ENCODE results near the gene SLC25A20. TPM values are rescaled to one million over a fixed set of nuclear protein-coding genes. Genes with fewer than 3 reads are reported as not detected.

The SLC25A20 gene
- total RNA-seq (2012; rRNA removed): 14.4 and 18.1 TPM in 2 replicates

- Histone ChIP-seq H3K9ac (ENCODE audit: low read depth, low read length) (peak within 1 kb of the TSS; percentile 80), H3K9me3 (replicated peaks; ENCODE audit: low read length) (no peaks in the 10 kb centered on the region), H3K27me3 (ENCODE audit: control insufficient read depth, insufficient read depth, low read length) (no peaks in the 10 kb centered on the region), H3K4me3 (ENCODE audit: low read length) (peak within 1 kb of the TSS; percentile 97), H3K36me3 (ENCODE audit: insufficient read depth, low read length) (no peaks in the 10 kb centered on the region), H3K4me1 (ENCODE audit: control insufficient read depth, insufficient read depth, low read length) (peaks cover 14% of the 10 kb centered on the region), H3K4me2 (ENCODE audit: low read length) (peak within 1 kb of the TSS; percentile 98)
Observed at GRCh38 chr3:48898383-48899234, at the start of gene SLC25A20. TSS of gene SLC25A20 (minus strand) at chr3:48898882. CDS start at chr3:48898794, 88 bp downstream.

DNA sequence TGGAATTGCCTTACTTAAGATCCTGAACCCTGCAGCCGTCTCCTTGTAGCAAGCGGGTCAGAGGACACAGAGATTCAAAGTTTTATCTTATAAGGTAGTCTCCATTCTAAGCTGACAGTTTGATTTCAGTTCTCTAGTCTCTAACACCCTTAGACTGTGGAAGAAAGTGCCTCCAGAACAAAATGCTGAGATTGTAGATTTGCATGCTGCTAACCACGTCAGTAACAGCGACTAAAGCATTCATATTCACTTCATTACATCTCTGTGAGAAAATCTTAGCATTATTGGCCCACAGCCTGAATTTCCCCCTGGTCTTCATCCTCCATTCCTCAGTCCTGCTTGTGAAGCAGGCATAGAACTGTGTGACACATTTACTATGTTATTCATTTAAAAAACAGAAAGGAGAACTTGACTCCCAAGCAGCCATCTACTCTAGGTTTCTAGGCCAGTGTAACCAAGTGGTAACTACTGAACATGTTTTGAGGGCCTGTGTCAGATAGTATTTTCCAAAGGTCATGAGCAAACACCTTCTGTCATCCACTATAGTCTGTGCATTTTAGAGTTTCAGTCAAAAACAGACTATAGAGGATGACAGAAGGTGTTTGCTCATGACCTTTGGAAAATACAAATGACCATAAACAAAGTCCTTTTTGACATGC, 47.3 kb upstream of the SLC25A20 start:
- Histone ChIP-seq H3K27me3 (ENCODE audit: control insufficient read depth, insufficient read depth, low read length) (no peaks in the 10 kb centered on the region), H3K9ac (ENCODE audit: low read depth, low read length) (no peak overlapping the region), H3K4me3 (ENCODE audit: low read length) (no peak overlapping the region), H3K4me2 (ENCODE audit: low read length) (no peak overlapping the region), H3K9me3 (replicated peaks; ENCODE audit: low read length) (no peaks in the 10 kb centered on the region), H3K36me3 (ENCODE audit: insufficient read depth, low read length) (peaks cover 9% of the 10 kb centered on the region), H3K4me1 (ENCODE audit: control insufficient read depth, insufficient read depth, low read length) (no peaks in the 10 kb centered on the region)

DNA sequence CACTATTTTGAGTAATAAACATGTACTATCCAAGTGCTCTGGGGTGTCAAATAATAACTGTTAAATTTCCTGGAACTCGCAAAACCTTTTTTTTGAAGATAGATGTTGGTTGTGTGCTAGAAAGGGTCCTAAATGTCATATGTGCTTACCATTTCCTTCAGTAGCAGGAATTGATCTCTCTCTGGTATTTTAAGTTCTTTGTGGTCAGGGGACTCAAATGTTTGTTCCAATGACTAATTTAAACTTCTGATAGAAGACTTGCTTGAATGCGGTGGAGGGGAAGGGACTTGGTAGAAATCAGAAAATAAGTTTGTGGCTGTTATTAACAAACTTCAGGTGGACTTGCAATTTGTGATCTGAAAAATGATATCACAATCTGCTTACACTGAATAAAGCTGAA, 46.8 kb upstream of the SLC25A20 start:
- no peaks in the 10 kb centered on the region for H3K9me3 ChIP-seq (replicated peaks; ENCODE audit: low read length)
- no peaks in the 10 kb centered on the region for H3K27me3 ChIP-seq (ENCODE audit: control insufficient read depth, insufficient read depth, low read length)
- H3K4me3 ChIP-seq (ENCODE audit: low read length): no peak overlapping the region
- H3K4me1 ChIP-seq (ENCODE audit: control insufficient read depth, insufficient read depth, low read length): no peaks in the 10 kb centered on the region
- H3K9ac ChIP-seq (ENCODE audit: low read depth, low read length): no peak overlapping the region
- H3K36me3 ChIP-seq (ENCODE audit: insufficient read depth, low read length): peaks cover 9% of the 10 kb centered on the region
- no peak overlapping the region for H3K4me2 ChIP-seq (ENCODE audit: low read length)

DNA sequence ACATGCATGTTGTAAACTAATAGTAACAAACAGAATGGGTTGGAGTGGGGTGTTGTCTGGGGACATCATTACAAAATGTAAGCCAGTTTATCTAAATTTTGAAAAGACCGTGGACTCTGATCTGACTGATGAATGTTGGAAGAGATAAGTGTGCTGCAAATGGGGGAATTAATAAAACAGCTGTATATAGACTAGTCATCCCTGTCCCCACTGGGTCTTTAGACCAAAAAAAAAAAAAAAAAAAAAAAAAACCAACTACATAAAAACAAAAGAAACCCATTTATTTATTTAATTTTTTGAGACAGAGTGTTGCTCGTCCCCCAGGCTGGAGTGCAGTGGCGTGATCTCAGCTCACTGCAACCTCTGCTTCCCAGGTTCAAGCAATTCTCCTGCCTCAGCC, 40.0 kb upstream of the SLC25A20 start:
- H3K4me1 ChIP-seq (ENCODE audit: control insufficient read depth, insufficient read depth, low read length): no peaks in the 10 kb centered on the region
- H3K4me2 ChIP-seq (ENCODE audit: low read length): no peak overlapping the region
- H3K27me3 ChIP-seq (ENCODE audit: control insufficient read depth, insufficient read depth, low read length): no peaks in the 10 kb centered on the region
- no peaks in the 10 kb centered on the region for H3K9me3 ChIP-seq (replicated peaks; ENCODE audit: low read length)
- peaks cover 12% of the 10 kb centered on the region for H3K36me3 ChIP-seq (ENCODE audit: insufficient read depth, low read length)
- H3K9ac ChIP-seq (ENCODE audit: low read depth, low read length): no peak overlapping the region
- no peak overlapping the region for H3K4me3 ChIP-seq (ENCODE audit: low read length)

DNA sequence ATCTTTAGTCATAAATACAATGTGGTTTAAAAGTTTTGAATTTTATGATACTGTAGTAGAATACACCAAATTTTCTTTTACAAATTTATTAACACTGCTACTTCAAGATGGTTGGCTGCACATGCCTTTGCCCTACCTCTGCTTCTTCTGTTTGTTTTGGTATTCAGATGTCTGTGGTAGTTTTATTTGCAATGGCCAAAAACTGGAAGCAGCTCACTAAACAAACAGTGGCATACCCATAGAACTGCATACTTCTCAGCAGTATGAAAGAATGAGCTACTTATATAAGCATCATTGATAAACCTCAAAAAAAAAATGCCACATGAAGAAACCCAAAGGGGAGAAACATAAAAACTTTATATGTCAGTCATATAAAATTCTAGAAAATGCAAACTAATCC, 39.5 kb upstream of the SLC25A20 start:
- Histone ChIP-seq H3K27me3 (ENCODE audit: control insufficient read depth, insufficient read depth, low read length) (no peaks in the 10 kb centered on the region), H3K9me3 (replicated peaks; ENCODE audit: low read length) (no peaks in the 10 kb centered on the region), H3K36me3 (ENCODE audit: insufficient read depth, low read length) (peaks cover 12% of the 10 kb centered on the region), H3K4me3 (ENCODE audit: low read length) (no peak overlapping the region), H3K9ac (ENCODE audit: low read depth, low read length) (no peak overlapping the region), H3K4me2 (ENCODE audit: low read length) (no peak overlapping the region), H3K4me1 (ENCODE audit: control insufficient read depth, insufficient read depth, low read length) (no peaks in the 10 kb centered on the region)

GRCh38 chr3:48935530-48935929, 36.8 kb upstream of the SLC25A20 start:
- Histone ChIP-seq H3K27me3 (ENCODE audit: control insufficient read depth, insufficient read depth, low read length) (no peaks in the 10 kb centered on the region), H3K9ac (ENCODE audit: low read depth, low read length) (no peak overlapping the region), H3K4me1 (ENCODE audit: control insufficient read depth, insufficient read depth, low read length) (no peaks in the 10 kb centered on the region), H3K9me3 (replicated peaks; ENCODE audit: low read length) (no peaks in the 10 kb centered on the region), H3K36me3 (ENCODE audit: insufficient read depth, low read length) (peaks cover 16% of the 10 kb centered on the region), H3K4me2 (ENCODE audit: low read length) (no peak overlapping the region), H3K4me3 (ENCODE audit: low read length) (no peak overlapping the region)

GRCh38 chr3:48934333-48934991, 35.8 kb upstream of the SLC25A20 start:
- no peak overlapping the region for H3K4me3 ChIP-seq (ENCODE audit: low read length)
- H3K4me2 ChIP-seq (ENCODE audit: low read length): no peak overlapping the region
- H3K9ac ChIP-seq (ENCODE audit: low read depth, low read length): no peak overlapping the region
- no peaks in the 10 kb centered on the region for H3K9me3 ChIP-seq (replicated peaks; ENCODE audit: low read length)
- no peaks in the 10 kb centered on the region for H3K27me3 ChIP-seq (ENCODE audit: control insufficient read depth, insufficient read depth, low read length)
- H3K36me3 ChIP-seq (ENCODE audit: insufficient read depth, low read length): peaks cover 18% of the 10 kb centered on the region
- peaks cover 5% of the 10 kb centered on the region for H3K4me1 ChIP-seq (ENCODE audit: control insufficient read depth, insufficient read depth, low read length)

- Histone ChIP-seq H3K36me3 (ENCODE audit: insufficient read depth, low read length) (peaks cover 33% of the 10 kb centered on the region), H3K4me1 (ENCODE audit: control insufficient read depth, insufficient read depth, low read length) (peaks cover 29% of the 10 kb centered on the region)
Observed at GRCh38 chr3:48931944-48932580, 33.4 kb upstream of the SLC25A20 start.

GRCh38 chr3:48930590-48930989, 31.9 kb upstream of the SLC25A20 start:
- Histone ChIP-seq H3K4me1 (ENCODE audit: control insufficient read depth, insufficient read depth, low read length) (peaks cover 36% of the 10 kb centered on the region), H3K9me3 (replicated peaks; ENCODE audit: low read length) (no peaks in the 10 kb centered on the region), H3K4me2 (ENCODE audit: low read length) (no peak overlapping the region), H3K27me3 (ENCODE audit: control insufficient read depth, insufficient read depth, low read length) (no peaks in the 10 kb centered on the region), H3K9ac (ENCODE audit: low read depth, low read length) (no peak overlapping the region), H3K36me3 (ENCODE audit: insufficient read depth, low read length) (peaks cover 42% of the 10 kb centered on the region), H3K4me3 (ENCODE audit: low read length) (no peak overlapping the region)

More at GRCh38 chr3:48931944-48932580, 33.4 kb upstream of the SLC25A20 start:
- Histone ChIP-seq H3K4me2 (ENCODE audit: low read length) (no peak overlapping the region), H3K4me3 (ENCODE audit: low read length) (no peak overlapping the region), H3K27me3 (ENCODE audit: control insufficient read depth, insufficient read depth, low read length) (no peaks in the 10 kb centered on the region), H3K9me3 (replicated peaks; ENCODE audit: low read length) (no peaks in the 10 kb centered on the region), H3K9ac (ENCODE audit: low read depth, low read length) (no peak overlapping the region)

GRCh38 chr3:48929358-48930035, 30.8 kb upstream of the SLC25A20 start:
- no peak overlapping the region for H3K4me2 ChIP-seq (ENCODE audit: low read length)
- peaks cover 38% of the 10 kb centered on the region for H3K36me3 ChIP-seq (ENCODE audit: insufficient read depth, low read length)
- peaks cover 36% of the 10 kb centered on the region for H3K4me1 ChIP-seq (ENCODE audit: control insufficient read depth, insufficient read depth, low read length)
- H3K27me3 ChIP-seq (ENCODE audit: control insufficient read depth, insufficient read depth, low read length): no peaks in the 10 kb centered on the region
- H3K4me3 ChIP-seq (ENCODE audit: low read length): no peak overlapping the region
- H3K9me3 ChIP-seq (replicated peaks; ENCODE audit: low read length): no peaks in the 10 kb centered on the region
- no peak overlapping the region for H3K9ac ChIP-seq (ENCODE audit: low read depth, low read length)

DNA sequence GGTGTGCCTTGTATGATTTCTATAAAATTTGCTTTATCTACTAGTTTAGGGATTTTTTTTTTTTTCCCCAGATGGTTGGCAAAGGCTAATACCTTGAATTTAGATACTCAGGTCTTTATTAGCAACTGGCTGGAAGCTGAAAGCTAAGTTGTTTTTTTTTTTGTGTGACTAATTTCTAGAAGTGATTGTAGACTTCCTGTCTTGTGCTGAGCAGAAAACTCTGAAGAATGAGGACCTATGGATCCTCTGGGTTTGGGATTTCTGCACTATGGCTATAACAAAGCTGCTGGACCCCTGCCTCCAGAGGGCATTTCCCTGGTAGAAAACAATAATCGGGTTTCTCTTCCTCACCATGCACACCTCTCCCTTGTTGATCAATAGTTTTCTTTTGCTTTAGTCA, 30.0 kb upstream of the SLC25A20 start:
- Histone ChIP-seq H3K4me3 (ENCODE audit: low read length) (no peak overlapping the region), H3K27me3 (ENCODE audit: control insufficient read depth, insufficient read depth, low read length) (no peaks in the 10 kb centered on the region), H3K4me2 (ENCODE audit: low read length) (peak overlapping the region; percentile 41), H3K9me3 (replicated peaks; ENCODE audit: low read length) (no peaks in the 10 kb centered on the region), H3K9ac (ENCODE audit: low read depth, low read length) (no peak overlapping the region), H3K4me1 (ENCODE audit: control insufficient read depth, insufficient read depth, low read length) (peaks cover 36% of the 10 kb centered on the region), H3K36me3 (ENCODE audit: insufficient read depth, low read length) (peaks cover 32% of the 10 kb centered on the region)
